Measurements from ENCODE around the gene ACBD6.

The ACBD6 gene

DNA sequence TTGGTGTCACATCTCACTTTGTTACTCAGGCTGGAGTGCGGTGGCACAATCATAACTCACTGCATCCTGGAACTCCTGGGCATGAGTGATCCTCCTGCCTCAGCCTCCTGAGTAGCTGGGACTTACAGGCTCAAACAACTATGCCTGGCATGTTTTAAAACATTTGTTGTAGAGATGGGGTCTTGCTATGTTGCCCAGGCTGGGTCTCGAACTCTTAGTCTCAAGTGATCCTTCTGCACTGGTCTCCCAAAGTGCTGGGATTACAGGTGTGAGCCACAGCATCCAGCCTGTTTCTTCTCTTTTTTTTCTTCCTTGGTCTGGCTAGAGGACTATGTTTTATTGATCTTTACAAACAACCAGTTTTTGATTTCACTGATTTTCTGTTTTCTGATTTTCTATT, 207.7 kb downstream of the ACBD6 start:
- no peak for DNase-seq (ENCODE audit: low read depth)

DNA sequence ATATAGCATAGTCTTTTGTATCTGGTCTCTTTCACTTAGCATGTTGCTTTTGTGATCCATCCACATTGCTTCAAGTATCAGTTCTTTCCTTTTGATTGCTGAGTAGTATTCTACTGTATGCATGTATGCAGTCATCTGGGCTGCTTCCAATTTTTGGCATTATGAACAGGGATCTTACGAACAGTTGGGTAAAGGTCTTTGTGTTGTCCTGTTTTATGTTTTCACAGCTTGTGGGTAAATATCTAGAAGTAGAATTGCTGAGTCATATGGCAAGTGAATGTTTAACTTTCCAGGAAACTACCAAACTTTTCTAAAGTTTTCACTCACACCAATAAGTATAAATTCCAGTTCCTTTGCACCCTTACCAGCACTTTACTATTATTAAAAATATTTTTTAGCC, 211.4 kb downstream of the ACBD6 start:
- DNase-seq (ENCODE audit: low read depth), result no peak

- no peak for DNase-seq (ENCODE audit: low read depth)
Observed at GRCh38 chr1:180290265-180291001, 211.9 kb downstream of the ACBD6 start.

DNA sequence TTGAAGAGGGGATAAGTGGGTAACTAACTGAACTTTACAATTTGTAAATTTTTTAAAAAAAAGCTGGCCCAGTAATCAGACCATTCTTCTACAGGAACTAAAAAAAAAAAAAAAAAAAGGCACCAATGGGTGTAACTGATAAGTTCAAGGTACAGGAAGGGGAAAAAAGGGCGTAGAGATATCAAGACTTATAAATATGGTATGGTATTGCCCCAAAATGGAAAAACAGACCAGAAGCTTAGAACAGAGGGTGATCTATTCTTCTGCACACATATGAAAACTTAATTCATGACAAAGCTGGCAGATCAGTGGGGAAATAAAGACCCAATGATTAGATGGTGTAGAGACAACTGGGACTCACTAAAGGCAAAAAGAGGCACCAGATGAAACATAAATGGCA, 213.4 kb downstream of the ACBD6 start:
- DNase-seq (ENCODE audit: low read depth), result no peak

- no peak for DNase-seq (ENCODE audit: low read depth)
Observed at GRCh38 chr1:180287988-180288705, 214.2 kb downstream of the ACBD6 start.

- no peak for DNase-seq (ENCODE audit: low read depth)
Observed at GRCh38 chr1:180286417-180286816, 216.0 kb downstream of the ACBD6 start.

- no peak for DNase-seq (ENCODE audit: low read depth)
Observed at GRCh38 chr1:180283098-180283497, 219.3 kb downstream of the ACBD6 start.

GRCh38 chr1:180282401-180283044, 219.9 kb downstream of the ACBD6 start:
- DNase-seq (ENCODE audit: low read depth), result no peak

DNA sequence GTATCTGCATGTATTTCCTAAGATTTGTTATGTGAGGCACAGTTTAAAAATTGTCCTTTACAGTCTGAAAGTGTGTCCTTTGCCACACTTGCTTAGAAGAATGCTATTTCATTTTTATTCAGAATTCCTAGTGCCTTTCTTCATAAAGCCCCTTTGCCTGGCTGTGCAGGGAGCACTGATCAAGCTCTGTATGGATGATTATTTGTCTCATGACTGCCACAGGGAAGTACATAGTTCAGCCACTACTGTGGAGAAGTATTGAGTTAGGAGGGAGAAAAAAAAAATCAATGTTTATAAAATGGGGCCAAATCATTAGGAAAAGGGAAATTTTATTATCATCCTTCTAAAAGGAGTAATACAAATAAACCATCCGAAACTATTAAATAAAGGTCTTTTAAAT, 220.9 kb downstream of the ACBD6 start:
- no peak for DNase-seq (ENCODE audit: low read depth)

DNA sequence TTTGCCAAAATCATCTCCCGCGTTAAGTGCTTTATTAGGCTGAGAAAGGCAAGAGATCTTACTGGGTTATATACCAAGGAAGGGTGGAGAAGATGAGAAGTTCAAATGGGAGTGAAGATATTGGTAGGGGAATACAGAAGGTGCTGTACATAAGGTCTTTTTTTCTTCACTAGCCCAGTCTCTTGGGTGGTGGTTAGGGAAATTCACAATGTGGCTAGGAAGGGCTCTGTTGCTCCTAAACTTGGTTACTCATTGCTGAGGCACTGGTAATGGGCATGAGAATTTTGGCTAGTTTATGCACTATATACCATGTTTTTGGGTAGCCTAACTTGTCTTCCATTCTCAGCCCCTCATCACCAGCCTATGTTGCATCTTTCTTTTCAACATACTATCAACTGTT, 221.8 kb downstream of the ACBD6 start:
- DNase-seq (ENCODE audit: low read depth), result no peak

- DNase-seq (ENCODE audit: low read depth), result no peak
Observed at GRCh38 chr1:180279651-180280050, 222.7 kb downstream of the ACBD6 start.

GRCh38 chr1:180278596-180279395, 223.6 kb downstream of the ACBD6 start:
- no peak for DNase-seq (ENCODE audit: low read depth)

GRCh38 chr1:180278194-180278515, 224.2 kb downstream of the ACBD6 start:
- no peak for DNase-seq (ENCODE audit: low read depth)

GRCh38 chr1:180277476-180278193, 224.7 kb downstream of the ACBD6 start:
- no peak for DNase-seq (ENCODE audit: low read depth)

GRCh38 chr1:180275726-180276125, 226.7 kb downstream of the ACBD6 start:
- no peak for DNase-seq (ENCODE audit: low read depth)

DNA sequence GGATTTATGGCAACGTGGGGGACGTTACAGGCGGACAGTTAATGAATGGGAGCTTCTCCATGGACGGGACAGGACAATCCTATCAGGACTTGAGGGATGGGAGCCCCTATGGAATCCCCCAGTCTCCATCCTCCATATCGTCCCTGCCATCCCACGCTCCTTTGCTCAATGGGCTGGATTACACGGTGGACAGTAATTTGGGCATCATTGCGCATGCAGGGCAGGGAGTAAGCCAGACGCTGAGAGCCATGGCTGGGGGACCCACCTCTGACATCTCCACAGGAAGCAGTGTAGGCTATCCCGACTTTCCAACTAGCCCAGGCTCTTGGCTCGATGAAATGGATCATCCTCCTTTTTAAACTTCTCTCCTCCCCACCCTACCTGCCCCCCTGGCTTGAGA, 228.2 kb downstream of the ACBD6 start:
- DNase-seq (ENCODE audit: low read depth), result no peak

DNA sequence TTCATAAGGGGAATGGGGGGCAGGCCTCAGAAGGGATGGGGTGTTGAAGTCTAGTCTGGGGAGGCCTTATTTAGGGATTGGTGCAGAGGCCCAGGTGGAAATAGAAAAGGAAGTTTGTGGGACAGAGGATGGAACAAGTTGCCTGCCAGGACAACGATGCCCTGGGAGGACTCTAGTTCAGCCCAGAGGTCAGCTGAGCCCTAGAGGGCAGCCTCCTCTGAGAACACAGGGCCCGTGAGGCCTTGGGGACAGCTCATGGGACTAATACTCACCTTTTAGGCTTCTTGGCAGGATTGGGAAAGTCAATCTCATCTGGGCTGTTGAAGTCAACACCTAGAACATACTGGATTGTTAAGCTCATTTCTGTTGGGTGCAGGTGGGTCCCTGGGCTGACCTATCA, 229.3 kb downstream of the ACBD6 start:
- DNase-seq (ENCODE audit: low read depth), result no peak

- no peak for DNase-seq (ENCODE audit: low read depth)
Observed at GRCh38 chr1:180272395-180272794, 230.0 kb downstream of the ACBD6 start.

GRCh38 chr1:180271272-180272255, 230.8 kb downstream of the ACBD6 start:
- DNase-seq (ENCODE audit: low read depth), result no peak

GRCh38 chr1:180270530-180271271, 231.7 kb downstream of the ACBD6 start:
- no peak for DNase-seq (ENCODE audit: low read depth)
